Karpas-422 (cell line): ENCODE measurements around the gene EIF3A. TPM values are rescaled to one million over a fixed set of nuclear protein-coding genes. Genes with fewer than 3 reads are reported as not detected.

ENCODE experiments used
- DNase-seq: peaks from one replicate; pipeline ENCODE4 v3.0.0-alpha.2; 2015
- H2AFZ ChIP-seq: fragments of 200-600 bp; sonication (generic); 2 replicates; pipeline ENCODE4 v1.6.1; 2014; ENCODE audit warnings: antibody characterized with exemption, low read length, mixed read lengths
- H3K27ac ChIP-seq: fragments of 200-600 bp; sonication (generic); 2 replicates; pipeline ENCODE4 v1.5.1; 2014; ENCODE audit warnings: mild to moderate bottlenecking, low read length, moderate library complexity
- H3K27me3 ChIP-seq: fragments of 200-600 bp; sonication (generic); 2 replicates; pipeline ENCODE4 v1.6.1; 2014; ENCODE audit warnings: low read length, mixed read lengths
- H3K36me3 ChIP-seq: fragments of 200-600 bp; sonication (generic); 2 replicates; pipeline ENCODE4 v1.6.1; 2014; ENCODE audit warnings: low read length, mixed read lengths; ENCODE audit not compliant: insufficient read depth
- H3K4me1 ChIP-seq: fragments of 200-600 bp; sonication (generic); 2 replicates; pipeline ENCODE4 v1.6.1; 2014; ENCODE audit warnings: mild to moderate bottlenecking, low read length, mixed read lengths
- H3K4me2 ChIP-seq: fragments of 200-600 bp; sonication (generic); 2 replicates; pipeline ENCODE4 v1.6.1; 2014; ENCODE audit warnings: low read length, low read depth, mild to moderate bottlenecking; ENCODE audit not compliant: poor library complexity, severe bottlenecking
- H3K4me3 ChIP-seq: fragments of 200-600 bp; sonication (generic); 2 replicates; pipeline ENCODE4 v1.5.1; 2014; ENCODE audit warnings: mild to moderate bottlenecking, antibody characterized with exemption, low read length, mixed read lengths
- H3K79me2 ChIP-seq: fragments of 200-600 bp; sonication (generic); 2 replicates; pipeline ENCODE4 v1.6.1; 2014; ENCODE audit warnings: mild to moderate bottlenecking, low read length, mixed read lengths
- H3K9ac ChIP-seq: fragments of 200-600 bp; sonication (generic); 2 replicates; pipeline ENCODE4 v1.6.0; 2014; ENCODE audit warnings: low read length
- H3K9me2 ChIP-seq: fragments of 200-600 bp; sonication (generic), shearing (Covaris generic); replicated peaks from 2 replicates; pipeline ENCODE4 v1.6.0; 2014; ENCODE audit warnings: mild to moderate bottlenecking, low read length, moderate library complexity; ENCODE audit not compliant: insufficient read depth
- H3K9me3 ChIP-seq: fragments of 300-700, 200-600 bp; sonication (generic); 2 replicates; pipeline ENCODE4 v1.6.1; 2014; ENCODE audit warnings: low read length, mixed read lengths
- H4K20me1 ChIP-seq: fragments of 200-600 bp; sonication (generic); 2 replicates; pipeline ENCODE4 v1.6.1; 2014; ENCODE audit warnings: mild to moderate bottlenecking, antibody characterized with exemption, low read length, low read depth; ENCODE audit not compliant: insufficient read depth
- small RNA-seq: library from RNA; depleted of rRNA; stranded (forward); fragments of <200 nt; gene quantifications from one replicate; pipeline ENCODE3, GENCODE V24; 2014
- total RNA-seq: library from RNA; depleted of rRNA; stranded (reverse); fragments of >200 nt; shearing (Covaris generic); gene quantifications from 2 replicates; pipeline ENCODE4 v1.2.3, GENCODE V29; 2014; ENCODE audit warnings: low replicate concordance; rRNA removed

Gene EIF3A
- total RNA-seq, 1 experiment from 2014 or later: 92.1 TPM

- no peak for DNase-seq
- H2AFZ ChIP-seq: no peak overlapping the region
- no peaks in the 10 kb centered on the region for H3K9me3 ChIP-seq
- H3K4me3 ChIP-seq: 0 out of 2 replicates have a peak overlapping the region, but pooled peaks have one; percentile 27
- H3K36me3 ChIP-seq: no peaks in the 10 kb centered on the region
- no peaks in the 10 kb centered on the region for H3K79me2 ChIP-seq
- H4K20me1 ChIP-seq: no peaks in the 10 kb centered on the region
- H3K9ac ChIP-seq: no peak overlapping the region
- H3K4me1 ChIP-seq: peaks cover 13% of the 10 kb centered on the region
- no peaks in the 10 kb centered on the region for H3K27me3 ChIP-seq
- no peaks in the 10 kb centered on the region for H3K9me2 ChIP-seq
- no peak overlapping the region for H3K27ac ChIP-seq
- H3K4me2 ChIP-seq: peak overlapping the region; percentile 38
These were observed 93.5 kb downstream of the EIF3A start for GRCh38 chr10:118986815-118987790.

DNA sequence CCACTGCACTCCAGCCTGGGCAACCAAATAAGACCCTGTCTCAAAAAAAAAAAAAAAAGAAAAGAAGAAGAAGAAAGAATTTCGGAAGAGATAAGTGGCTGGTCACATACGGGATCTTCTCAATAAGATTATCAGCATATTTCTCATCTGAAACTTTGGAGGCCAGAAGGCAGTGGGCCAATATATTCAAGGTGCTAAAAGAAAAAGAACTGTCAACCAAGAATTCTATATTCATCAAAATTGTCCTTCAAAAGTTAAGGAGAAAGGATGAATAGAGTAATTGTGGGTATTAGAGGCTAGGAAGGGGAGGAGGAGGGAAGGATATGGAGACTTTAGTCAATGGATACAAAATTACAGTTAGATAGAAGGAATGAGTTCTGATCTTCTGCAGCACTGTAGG is 95.0 kb downstream of the EIF3A start:
- DNase-seq: no peak
- Histone ChIP-seq H3K27ac (no peak overlapping the region), H3K9me3 (no peaks in the 10 kb centered on the region), H3K9ac (no peak overlapping the region), H3K9me2 (no peaks in the 10 kb centered on the region), H3K4me3 (no peak overlapping the region), H2AFZ (no peak overlapping the region), H3K27me3 (no peaks in the 10 kb centered on the region), H3K36me3 (no peaks in the 10 kb centered on the region), H3K4me1 (peaks cover 13% of the 10 kb centered on the region), H4K20me1 (no peaks in the 10 kb centered on the region), H3K4me2 (no peak overlapping the region), H3K79me2 (no peaks in the 10 kb centered on the region)

Small RNA genes lying within 50 kb of the gene (small RNA-seq; reads per million reads assigned to genes)
- gene AL355598.1: not detected
- gene RF00413: not detected
- gene SNORA19: not detected

Other genes starting within 250 kb of the EIF3A start
- 1.6 and 3.1 TPM in 2 replicates for gene NANOS1, start 51.1 kb downstream of the EIF3A start, total RNA-seq
- gene DENND10, start 23.3 kb upstream of the EIF3A start, total RNA-seq: 35.2 and 57.2 TPM in 2 replicates
- gene SFXN4, start 84.9 kb upstream of the EIF3A start, total RNA-seq: 43.7 and 48.2 TPM in 2 replicates
- gene PRDX3, start 98.0 kb upstream of the EIF3A start, total RNA-seq: 88.4 and 293 TPM in 2 replicates
- gene GRK5, start 126.8 kb upstream of the EIF3A start, total RNA-seq: 4.5 and 5.0 TPM in 2 replicates